Femur (tissue), 1 donor: ENCODE data around the gene IQCE.
"Not testable (repeated sequence)": the region's sequence is repeated elsewhere in the genome, so short reads cannot be mapped to it uniquely, and the experiment has no call there.

Experiments used
- DNase-seq: peaks from one replicate; pipeline ENCODE4 v3.0.0-alpha.2; 2017

Gene IQCE

DNA sequence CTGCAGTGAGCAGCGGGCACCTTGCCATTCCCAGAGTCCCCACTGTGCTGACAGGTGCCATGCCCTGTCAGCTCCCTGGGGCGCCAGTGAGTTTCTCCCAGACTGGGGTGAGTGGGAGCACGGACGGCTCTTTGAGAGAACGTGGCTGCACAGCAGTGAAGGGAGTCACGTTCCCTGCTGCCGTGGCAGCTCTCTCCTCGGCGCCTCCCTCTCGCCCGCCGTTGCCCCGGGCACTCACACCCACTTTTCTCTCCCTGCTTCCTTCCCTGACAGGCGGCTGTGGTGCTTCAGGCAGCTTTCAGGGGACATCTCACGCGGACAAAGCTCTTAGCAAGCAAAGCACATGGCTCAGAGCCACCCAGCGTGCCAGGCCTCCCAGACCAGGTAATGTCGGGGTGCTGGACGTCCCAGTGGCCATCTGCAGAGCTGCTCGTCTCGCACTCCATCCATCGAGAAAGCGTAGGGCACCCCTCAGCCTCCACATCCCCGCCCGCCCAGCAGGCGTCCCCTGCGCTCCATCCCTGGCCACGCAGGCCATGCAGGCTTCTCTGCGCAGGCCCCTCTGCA, 45.9 kb downstream of the IQCE start:
- no peak for DNase-seq

DNA sequence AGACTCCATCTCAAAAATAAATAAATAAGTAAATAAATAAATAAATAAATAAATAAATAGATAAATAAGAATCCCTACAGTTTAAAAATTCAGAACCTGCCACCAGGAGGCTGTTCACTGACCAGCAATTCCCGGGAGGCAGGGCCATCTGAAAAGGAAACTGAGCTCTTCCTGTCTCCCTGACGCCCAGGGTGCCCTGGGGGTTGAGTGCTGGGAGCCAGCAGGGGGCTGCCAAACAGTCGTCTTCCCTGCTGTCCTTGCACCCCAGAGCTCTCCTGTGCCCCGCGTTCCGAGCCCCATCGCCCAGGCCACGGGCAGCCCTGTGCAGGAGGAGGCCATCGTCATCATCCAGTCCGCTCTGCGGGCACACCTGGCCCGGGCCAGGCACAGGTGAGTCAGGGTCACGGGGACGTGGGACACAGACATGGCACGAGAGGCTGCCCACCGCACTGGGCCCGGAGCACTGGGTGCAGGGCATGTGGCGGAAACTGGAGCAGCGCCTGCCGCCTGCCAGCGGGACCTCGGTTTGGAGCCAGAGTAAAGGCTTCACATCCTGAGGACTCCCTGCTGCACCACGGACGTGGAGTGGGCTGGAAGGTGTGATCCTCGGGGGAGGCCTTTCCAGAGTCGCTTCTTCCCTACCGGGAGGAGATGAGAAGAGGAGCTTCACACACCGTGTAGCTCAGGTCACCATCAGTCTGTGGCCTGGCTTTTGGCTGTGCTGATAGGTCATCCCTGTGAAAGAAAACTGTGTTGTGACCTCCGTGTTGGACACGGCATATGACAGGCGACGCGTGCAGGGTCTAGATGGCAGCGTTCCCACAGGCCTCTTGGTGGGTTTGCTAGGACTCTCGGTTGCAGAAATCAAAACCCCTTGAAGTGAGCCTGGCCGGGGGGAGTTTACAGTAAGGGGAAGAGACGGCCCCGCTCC, 47.1 kb downstream of the IQCE start:
- no peak for DNase-seq

DNA sequence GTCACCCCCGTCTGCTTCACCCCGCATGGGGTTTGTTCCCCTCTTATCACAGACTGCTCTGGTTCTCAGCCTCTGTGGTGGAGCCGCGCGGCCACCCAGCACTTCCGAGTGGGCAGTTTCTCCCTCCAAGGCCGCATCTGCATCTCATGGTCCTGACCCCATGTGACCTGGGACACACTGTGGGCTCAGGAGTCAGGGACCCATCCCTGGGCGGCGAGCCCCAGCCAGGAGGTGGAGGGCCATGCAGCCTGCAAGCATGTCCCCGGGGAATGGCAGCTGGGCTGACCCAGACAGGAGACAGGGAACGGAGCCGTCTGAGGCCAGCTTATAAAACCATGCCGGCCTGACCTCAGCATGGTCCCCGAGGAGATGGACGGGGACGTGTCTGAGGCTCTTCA, 47.8 kb downstream of the IQCE start:
- no peak for DNase-seq

DNA sequence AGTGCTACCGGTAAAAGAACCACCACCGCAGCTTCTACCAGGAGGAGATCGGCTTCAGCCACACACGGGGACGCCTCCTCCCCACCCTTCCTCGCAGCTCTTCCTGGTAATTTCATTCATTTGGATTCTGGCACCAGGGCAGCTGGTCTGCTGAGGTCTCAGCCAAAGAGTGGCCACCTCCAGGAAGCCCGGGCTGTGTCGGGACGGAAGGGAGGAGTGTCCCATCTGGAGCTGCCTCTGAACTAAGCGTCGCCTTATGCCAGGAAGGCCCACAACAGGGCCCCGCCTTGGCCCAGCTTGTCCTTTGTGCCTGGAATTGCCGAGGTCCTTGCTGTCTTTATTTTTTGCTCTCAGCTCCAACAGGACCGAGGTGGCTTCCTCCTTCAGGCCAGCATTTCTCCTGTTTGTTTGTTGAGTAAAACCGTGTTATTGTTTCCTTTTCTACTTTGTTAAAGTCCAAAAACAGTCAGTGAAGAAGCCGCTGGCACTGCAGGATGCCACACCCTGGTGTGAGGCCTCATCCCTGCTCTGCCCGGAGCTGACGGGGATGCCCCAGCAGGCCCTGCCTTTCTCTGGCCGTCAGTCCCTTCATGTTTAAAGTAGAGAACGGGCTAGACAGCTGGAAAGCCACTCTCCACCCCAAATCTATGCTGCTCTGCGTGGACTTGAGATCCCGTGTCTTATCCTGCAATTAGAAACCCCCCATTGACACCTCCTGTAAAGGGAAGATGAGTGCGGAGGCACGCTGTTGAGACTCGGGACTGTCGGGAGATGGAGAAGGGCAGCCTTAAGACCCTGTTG, 48.5 kb downstream of the IQCE start:
- DNase-seq: peak; percentile 79

DNA sequence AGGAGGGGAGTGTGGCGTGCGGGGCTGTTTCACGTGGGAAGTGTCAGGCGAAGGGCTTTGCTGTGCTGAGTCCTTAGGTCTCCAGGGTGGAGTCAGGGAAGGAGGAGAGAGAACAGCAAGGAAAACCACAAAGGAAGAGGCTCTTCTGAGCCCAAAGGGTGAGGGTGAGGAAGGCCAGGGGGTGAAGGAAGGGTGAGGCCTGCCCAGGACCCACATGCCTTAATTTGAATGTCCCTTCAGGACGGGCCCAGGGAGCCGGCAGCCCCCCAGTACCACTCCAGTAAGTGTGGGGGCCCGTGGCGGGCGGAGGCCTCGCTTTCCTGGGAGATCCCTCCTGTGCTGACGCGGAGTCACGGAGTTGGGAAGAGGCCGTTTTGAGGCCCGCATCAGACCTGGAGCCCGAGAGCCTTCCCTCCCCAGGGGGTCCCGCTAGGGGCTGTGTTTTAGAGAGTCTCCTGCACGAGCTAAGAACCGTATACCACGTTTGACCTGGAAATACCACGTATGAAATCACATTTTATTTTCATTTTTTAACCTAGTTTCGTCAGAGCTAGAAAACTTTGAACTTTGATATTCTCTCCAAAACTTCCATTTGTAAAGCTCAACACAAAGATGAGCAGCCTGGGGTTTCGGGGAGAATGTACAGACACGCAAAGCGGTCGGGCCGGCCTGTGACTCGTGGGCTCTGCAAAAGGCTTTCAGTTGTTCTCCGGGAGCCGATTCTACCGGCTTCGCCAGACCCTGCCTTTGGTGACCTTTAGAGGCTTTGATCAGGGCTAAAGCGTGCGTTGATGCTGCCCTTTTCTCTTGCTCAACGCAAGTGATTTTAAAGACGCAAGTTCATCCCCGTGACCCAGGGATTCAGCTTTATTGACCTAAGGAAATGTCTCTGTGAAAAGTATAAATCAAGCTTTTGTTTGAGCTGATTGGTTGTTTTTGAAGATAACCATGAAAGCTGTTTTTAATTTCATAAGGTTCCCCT, 49.4 kb downstream of the IQCE start:
- DNase-seq: no peak

DNA sequence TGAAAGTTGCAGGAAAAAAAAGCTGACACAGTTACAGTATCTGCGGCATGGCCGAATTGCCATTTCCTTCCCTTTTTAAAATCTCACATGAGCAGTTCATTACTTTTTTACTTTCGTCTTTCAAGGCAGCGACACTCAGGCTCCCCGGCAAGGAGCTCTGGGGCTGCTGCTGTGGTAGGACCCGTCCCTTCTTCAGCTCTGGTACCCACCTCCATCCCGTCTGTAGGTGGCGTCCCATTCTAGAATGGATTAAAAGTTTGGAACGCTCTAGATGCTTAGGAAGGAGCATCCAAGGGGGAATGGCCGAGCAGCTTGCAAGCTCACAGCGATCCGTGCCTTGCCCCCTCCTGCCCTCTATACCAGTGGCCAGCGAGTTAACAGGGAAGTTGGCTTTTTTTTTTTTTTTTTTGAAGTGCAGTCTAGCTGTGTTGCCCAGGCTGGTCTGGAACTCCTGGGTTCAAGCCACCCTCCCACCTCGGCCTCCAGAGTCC, 50.2 kb downstream of the IQCE start:
- no peak for DNase-seq

DNA sequence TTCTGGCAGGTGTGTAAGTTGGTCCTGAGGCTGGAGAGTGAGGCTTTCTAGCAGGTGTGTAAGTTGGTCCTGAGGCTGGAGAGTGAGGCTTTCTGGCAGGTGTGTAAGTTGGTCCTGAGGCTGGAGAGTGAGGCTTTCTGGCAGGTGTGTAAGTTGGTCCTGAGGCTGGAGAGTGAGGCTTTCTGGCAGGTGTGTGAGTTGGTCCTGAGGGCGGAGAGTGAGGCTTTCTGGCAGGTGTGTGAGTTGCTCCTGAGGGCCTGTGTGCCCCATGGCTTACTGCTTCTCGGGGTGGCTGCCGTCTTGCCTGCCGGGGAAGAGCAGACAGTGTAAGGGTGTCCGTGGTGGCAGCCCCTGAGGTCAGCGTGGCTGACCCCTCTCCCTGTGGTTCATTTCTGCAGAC, 50.9 kb downstream of the IQCE start:
- DNase-seq: not testable (repeated sequence)

DNA sequence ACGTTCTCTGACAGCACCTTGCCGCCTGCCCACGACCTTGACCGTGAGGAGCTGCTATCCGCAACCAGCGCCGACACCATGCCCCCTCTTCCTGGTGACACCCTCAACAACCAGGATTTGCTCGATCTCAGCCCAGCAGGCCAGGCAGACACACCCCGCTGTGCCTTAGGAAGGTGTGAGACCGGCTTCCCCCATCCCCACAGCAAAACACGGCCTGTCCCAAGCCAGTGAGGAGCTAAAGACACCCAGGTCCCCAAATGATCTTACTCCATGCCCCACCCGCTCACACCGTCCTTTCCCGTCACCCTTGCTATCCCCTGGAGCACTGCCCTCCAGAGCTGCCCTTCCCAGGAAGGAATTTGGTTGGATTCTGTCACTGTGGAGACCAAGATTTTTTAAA, 51.7 kb downstream of the IQCE start:
- DNase-seq: no peak

DNA sequence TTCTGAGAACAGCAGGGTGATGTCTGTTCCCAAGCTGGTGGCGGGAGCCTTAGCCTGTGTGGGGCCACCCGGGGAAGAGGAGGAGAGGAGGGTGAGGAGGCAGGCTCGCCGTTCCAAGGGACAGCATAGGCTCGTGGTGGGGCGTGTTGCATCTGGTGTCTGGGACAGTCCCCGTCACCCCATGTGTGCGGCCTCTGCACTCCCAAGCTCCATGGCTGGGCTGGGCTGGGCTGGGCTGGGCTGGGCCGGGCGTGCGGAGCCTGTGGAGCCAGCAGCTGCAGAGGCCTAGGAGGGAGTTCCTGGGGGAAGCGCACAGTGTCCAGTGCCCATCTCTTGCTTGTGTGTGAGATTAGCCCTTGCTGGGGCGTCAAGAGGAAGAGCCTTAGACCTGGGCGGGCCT, 52.1 kb downstream of the IQCE start:
- no peak for DNase-seq

DNA sequence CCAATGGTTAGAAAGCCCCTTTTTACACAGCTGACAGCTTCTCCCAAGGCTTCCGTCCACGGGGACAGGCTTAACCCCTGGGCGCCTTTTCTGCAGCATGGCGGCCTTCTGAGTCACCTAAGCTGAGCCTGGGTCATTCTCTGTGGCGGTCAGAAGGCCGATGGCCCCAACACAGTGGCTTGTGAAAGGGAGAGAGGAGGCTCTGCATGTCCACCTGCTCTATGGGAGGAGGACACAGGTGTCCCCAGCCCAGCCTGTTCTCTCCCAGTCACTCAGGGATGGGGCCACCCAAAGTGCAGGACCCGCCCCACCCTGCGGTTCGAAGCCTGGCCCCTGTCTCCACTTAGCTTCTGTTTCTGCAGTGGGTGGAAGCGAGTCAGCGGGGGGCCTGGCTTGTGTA, 52.6 kb downstream of the IQCE start:
- DNase-seq: no peak

DNA sequence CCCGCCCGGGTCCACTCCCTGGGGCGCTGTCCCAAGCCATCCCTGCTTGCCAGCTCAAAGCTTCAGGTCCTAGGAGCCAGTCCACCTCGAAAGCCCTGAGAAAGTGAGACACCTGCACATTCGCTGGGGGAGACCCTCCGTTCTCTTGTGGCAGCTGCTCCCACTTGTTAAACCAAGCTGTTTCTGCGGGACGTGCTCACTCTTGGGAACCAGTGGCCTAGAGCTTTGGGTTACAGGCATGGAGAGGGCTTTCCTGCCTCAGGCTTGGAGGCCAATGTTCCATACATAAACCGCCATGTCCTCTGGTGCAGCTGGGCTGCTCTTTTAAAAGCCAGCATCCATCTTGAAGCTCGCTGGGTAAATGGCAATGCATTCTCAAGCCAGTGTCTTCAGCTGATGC, 53.1 kb downstream of the IQCE start:
- no peak for DNase-seq

DNA sequence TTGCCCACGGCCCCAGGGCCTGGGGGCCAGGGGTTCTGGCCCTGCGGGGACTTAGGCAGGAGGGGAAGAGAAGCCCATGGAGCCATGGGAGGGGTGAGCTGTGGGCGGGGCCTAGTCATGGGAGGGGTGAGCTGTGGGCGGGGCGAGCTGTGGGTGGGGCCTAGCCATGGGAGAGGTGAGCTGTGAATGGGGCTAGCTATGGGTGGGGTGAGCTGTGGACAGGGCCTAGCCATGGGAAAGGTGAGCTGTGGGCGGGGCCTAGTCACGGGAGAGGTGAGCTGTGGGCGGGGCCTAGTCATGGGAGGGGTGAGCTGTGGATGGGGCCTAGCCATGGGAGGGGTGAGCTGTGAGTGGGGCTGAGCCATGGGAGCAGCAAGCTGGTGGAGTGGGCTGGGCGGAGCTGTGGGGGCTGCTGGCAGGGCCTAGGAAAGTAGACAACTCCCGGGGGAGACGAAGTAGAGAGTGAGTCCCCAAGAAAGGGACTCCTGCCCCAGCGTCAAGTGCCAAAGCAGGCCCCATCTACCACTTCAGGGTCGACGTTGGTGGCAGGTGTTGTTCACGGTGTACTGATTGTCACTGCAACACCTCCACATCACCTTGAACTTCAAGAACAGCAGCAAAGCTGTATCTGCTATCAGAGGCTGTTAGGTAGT, 53.8 kb downstream of the IQCE start:
- no peak for DNase-seq

DNA sequence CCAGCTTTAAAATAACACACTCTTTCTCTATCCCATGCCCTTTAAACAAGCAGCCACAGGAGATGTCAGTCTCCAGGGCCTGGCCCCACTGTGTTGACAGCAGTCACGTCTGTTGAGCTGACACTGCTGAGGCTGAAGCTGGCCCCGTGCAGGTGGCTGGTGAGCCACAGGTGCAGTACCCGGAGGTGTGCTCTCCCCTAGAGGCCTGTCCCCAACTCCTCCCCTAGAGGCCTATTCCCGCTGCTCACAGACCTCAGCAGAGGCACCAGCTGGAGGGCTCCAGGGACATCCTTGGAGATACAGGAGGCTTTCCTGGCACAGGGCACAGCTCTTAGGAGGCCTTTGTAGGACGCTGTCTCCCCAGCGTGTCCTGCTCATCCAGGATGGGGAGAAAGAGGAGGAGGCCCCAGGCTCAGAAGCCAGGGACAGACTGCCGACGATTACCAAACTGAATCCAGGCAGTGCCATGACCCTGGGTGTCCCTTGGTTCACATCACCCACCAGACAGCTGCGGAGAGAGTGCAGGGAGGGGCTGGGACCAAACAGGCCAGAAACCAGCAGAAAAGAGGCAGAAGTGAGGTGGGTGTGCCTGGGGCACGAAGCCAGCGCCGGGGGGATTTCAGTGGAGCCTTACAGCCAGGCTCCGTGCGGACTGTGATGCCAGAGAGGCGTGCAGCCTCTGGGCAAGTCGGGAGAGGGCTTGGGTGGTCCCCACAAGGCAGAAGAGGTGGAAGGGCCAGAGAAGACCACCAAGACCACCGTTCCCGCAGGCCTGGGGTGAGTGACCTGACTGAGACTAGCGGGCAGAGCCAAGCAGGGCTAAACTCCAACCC, 54.5 kb downstream of the IQCE start:
- DNase-seq: no peak

DNA sequence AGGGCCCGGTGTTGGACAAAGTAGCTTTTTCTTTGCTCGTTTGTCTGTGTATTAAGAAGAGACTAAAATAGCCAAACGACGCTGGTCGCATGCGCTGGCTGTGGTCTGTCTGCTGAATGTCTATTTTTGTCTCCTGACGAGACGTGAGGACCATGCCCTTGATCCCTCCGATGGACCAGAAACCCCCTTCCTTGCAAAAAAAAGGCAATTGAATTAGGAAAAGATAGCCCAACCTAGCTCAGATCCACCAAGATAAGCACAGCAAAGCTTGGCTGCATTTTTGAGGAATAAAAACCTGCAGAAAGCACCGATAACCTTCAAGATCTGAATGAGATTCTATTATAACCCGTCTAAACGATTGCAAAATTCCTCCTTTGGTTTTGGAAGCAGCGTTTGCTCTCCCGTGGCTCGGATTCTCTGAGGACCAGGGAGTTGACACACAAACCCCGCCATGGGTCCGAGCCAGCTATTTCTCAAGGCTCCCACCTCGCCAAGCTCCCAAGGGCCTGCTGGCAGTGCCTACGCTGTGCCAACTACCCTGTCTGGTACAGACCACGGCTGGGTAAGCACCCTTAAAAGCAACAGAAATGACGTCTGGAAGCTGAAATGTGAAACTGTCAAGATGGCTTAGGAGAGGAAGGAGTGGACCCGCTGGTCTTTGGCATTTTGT, 55.3 kb downstream of the IQCE start:
- DNase-seq: no peak

DNA sequence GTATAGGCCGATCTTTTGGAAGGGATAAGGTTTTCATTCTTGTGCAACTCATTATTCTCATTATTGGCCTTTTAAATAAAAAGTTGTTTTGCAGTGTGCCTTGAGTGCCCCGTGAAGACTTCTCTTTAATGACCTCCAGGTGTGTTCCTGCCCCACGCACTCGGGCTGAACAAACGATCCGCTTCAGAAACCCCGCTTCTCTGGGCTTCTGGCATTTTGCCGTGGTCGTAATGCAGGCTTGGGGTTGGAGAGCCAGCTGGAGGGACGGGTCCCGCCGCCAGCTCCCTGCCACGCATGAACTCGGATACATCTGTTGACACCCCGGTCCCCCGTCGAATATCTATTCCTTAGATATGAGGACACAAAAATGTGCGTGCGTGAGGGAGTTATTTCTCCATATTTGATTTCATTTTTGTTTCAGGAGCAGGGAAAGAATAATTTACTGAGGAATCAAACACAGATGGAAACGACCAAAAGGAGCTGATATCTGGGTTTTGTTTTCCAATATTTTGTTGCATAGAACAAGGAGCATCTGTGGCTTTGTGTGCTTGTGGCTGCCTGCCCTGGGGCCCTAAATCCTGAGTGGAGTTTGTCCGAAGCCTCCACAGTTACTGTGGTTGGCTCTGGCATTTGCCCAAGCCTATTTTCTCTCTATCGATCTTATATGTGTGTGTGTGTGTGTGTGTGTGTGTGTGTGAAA, 56.0 kb downstream of the IQCE start:
- DNase-seq: no peak

DNA sequence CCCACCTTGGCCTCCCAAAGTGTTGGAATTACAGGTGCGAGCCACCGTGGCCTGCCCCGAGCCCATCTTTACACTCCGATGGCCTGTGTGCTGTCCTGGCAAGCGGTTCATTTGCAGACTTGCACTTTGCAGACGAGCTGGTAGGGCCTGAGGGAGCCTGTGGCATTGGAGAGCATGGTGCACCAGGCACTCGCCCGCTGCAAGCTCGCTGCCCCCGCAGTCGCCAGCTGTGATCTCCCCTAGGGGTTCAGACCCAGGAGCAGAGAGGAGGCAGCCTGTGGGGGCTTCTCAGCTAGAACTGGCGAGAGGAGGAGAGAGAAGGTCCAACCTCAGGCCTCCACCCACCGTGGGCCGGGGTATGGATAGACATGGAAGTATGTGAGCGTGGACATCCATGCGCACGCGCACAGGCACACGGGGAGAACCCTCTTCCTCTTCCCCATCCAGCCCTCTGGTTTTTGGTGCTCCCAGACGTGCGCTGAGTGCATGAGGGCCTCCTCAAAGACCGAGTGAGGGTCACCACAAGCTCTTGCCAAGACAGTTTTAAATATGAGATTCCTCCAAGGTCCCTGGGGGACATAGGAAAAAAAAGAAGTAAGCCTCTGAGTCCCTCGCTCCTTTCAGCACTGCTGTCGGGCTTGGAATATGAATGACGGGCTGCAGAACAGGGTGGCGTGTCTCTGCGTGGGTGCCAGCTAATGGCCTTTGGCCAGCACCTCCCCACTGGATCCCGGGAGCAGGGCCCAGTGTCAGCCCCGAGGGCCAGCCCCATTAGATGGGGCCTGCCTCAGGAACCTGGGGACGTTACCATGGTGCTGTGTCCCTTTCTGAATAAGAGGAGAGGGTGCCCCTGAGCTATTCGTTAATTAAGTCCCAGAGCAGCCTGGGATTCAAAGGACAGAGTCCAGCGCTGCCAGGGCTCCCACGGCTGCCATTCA, 57.9 kb downstream of the IQCE start:
- DNase-seq: no peak

DNA sequence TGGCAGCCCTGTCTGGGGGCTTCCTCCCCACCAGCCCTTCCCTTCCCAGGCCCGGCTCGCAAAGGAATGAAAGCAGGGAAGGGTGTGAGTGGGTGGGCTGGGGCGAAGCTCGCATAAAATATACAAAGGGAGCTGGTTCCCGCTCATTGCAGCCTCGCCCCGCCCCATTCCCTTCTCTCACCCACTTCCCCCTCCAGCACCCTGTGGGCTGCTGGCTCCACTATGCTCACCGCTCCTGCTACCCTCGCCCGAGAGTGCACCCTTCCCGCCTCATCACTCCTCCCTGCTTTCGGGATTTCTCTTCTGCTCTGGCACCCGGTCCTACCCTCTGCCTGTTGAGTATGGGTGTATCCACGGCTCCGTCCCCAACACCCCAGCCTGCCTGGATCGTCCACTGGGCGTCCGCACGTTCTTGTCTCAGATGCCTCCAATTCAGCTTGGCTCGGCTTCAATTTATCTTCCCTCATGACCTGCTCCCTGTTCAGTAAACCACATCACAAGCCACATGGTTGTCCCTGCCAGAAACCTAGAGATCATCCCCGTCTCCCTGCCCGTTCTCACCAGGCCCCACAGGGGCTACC, 58.6 kb downstream of the IQCE start:
- no peak for DNase-seq

DNA sequence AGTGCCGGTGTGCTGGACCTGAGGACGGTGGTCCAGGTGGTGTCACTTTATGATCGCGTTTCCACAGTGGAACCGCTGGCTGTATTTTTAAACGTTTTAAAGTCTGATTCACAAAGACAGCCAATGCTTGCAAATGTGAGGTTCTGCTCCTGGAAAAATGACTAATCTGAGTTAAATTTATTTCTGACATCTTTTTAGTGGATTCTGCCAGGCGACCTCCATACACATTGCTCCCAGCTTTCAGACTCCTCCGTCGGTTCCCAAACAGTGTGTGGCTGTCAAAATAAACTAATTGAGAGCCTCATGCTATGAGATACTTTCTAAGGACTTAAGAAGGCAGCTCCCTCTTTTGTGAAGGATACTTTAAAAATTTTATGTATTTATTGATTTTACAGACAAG, 60.3 kb downstream of the IQCE start:
- DNase-seq: no peak
